Kidney epithelial cell (primary cell): ENCODE results near the gene GIT2. TPM values are rescaled to one million over a fixed set of nuclear protein-coding genes. Genes with fewer than 3 reads are reported as not detected.

Experiments used
- DNase-seq: peaks from one replicate; pipeline ENCODE4 v3.0.0-alpha.2; 2010; ENCODE audit warnings: low read depth
- H3K27me3 ChIP-seq: 2 replicates; pipeline ENCODE4 v1.6.0; 2011; ENCODE audit warnings: low read length; ENCODE audit not compliant: control insufficient read depth, insufficient read depth
- H3K36me3 ChIP-seq: 2 replicates; pipeline ENCODE4 v1.5.1; 2011; ENCODE audit warnings: low read length; ENCODE audit not compliant: control insufficient read depth, insufficient read depth
- H3K4me3 ChIP-seq: 2 replicates; pipeline ENCODE4 v1.5.1; 2011; ENCODE audit warnings: low read depth, mild to moderate bottlenecking, control low read depth, low read length
- CTCF ChIP-seq: IDR thresholded peaks from 2 replicates; pipeline ENCODE4 v1.5.1; 2011; ENCODE audit warnings: mild to moderate bottlenecking, moderate library complexity, low read length, control low read depth, inconsistent platforms; ENCODE audit not compliant: insufficient read depth, poor library complexity, severe bottlenecking
- total RNA-seq: library from RNA; depleted of rRNA; stranded (reverse); fragments of >200 nt; gene quantifications from 2 replicates; pipeline ENCODE4 v1.2.3, GENCODE V29; 2015

GIT2 gene
- total RNA-seq, 1 donor from 2014 or later = 20.3 TPM

GRCh38 chr12:110007881-110008280, 11.7 kb upstream of the GIT2 start:
- no peak for TF ChIP-seq CTCF
- no peak overlapping the region for H3K4me3 ChIP-seq
- no peaks in the 10 kb centered on the region for H3K36me3 ChIP-seq
- H3K27me3 ChIP-seq = no peaks in the 10 kb centered on the region
- DNase-seq = no peak

GRCh38 chr12:110006115-110006514, 9.9 kb upstream of the GIT2 start:
- TF ChIP-seq CTCF = no peak
- Histone ChIP-seq H3K27me3 (no peaks in the 10 kb centered on the region), H3K4me3 (no peak overlapping the region), H3K36me3 (no peaks in the 10 kb centered on the region)
- no peak for DNase-seq

GRCh38 chr12:110005319-110005973, 9.3 kb upstream of the GIT2 start:
- no peak for TF ChIP-seq CTCF

GRCh38 chr12:110004598-110004997, 8.4 kb upstream of the GIT2 start:
- no peaks in the 10 kb centered on the region for H3K36me3 ChIP-seq
- no peak overlapping the region for H3K4me3 ChIP-seq
- no peak for TF ChIP-seq CTCF
- DNase-seq = no peak
- no peaks in the 10 kb centered on the region for H3K27me3 ChIP-seq

More at GRCh38 chr12:110005319-110005973, 9.3 kb upstream of the GIT2 start:
- Histone ChIP-seq H3K4me3 (no peak overlapping the region), H3K27me3 (no peaks in the 10 kb centered on the region), H3K36me3 (no peaks in the 10 kb centered on the region)
- no peak for DNase-seq

GRCh38 chr12:110002676-110003515, 6.7 kb upstream of the GIT2 start:
- no peaks in the 10 kb centered on the region for H3K36me3 ChIP-seq
- H3K4me3 ChIP-seq = no peak overlapping the region
- H3K27me3 ChIP-seq = no peaks in the 10 kb centered on the region
- DNase-seq = no peak
- no peak for TF ChIP-seq CTCF

GRCh38 chr12:110001596-110001995, 5.4 kb upstream of the GIT2 start:
- TF ChIP-seq CTCF = no peak
- Histone ChIP-seq H3K27me3 (no peaks in the 10 kb centered on the region), H3K36me3 (no peaks in the 10 kb centered on the region), H3K4me3 (no peak overlapping the region)
- no peak for DNase-seq
